ENCODE measurements around the gene PRKCA.

PRKCA gene

GRCh38 chr17:66678827-66679226, 376.4 kb downstream of the PRKCA start:
- no peak for TF ChIP-seq CTCF (IDR thresholded peaks at IDR 0.05; ENCODE audit: low read depth, low read length)
- DNase-seq (ENCODE audit: extremely low read depth, low read depth) = no peak

GRCh38 chr17:66679631-66680517, 377.5 kb downstream of the PRKCA start:
- no peak for DNase-seq (ENCODE audit: extremely low read depth, low read depth)
- TF ChIP-seq CTCF (IDR thresholded peaks at IDR 0.05; ENCODE audit: low read depth, low read length) = no peak

- TF ChIP-seq CTCF (IDR thresholded peaks at IDR 0.05; ENCODE audit: low read depth, low read length) = no peak
- DNase-seq (ENCODE audit: extremely low read depth, low read depth) = no peak
Observed at GRCh38 chr17:66682283-66682682, 379.9 kb downstream of the PRKCA start.

DNA sequence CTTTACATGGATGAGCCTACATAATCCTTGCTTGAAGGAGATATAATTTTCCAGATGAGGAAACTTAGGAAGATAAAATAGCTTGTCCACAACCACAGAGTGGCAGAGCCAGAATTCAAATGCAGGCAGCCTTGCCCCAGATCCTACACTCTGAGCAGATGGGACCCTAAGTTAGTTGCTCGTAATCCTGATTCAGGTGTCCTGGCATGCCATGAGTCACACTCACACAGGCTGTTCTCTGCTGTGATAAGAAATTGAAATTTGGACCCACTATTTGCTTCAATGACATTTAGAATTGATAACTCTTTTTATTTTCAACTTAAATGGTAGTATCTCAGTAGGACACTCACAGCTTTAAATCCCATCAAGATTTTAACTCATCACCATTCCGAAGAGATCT, 381.8 kb downstream of the PRKCA start:
- no peak for DNase-seq (ENCODE audit: extremely low read depth, low read depth)

GRCh38 chr17:66684731-66685130, 382.3 kb downstream of the PRKCA start:
- TF ChIP-seq CTCF (IDR thresholded peaks at IDR 0.05; ENCODE audit: low read depth, low read length) = no peak
- no peak for DNase-seq (ENCODE audit: extremely low read depth, low read depth)

More for the DNA sequence above, 381.8 kb downstream of the PRKCA start:
- no peak for TF ChIP-seq CTCF (IDR thresholded peaks at IDR 0.05; ENCODE audit: low read depth, low read length)

DNA sequence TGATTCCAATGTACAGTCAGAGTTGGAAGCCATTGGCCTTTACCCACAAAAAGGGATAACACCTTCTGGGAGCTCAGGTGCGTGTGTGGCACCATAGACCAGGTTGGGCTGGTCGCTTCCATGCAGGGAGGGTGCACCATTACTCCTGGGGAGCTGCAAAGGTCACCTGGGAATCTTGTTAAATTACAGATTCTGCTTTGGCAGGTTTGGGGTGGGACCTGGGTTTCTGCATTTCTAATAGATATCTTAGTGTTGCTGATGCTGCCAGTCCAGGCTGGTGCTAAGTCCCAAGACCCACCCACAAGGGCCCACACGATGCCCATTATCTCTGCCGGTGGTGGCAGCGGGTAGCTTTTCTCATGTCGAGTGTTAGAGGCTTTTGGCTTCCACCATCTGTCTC, 384.2 kb downstream of the PRKCA start:
- no peak for DNase-seq (ENCODE audit: extremely low read depth, low read depth)
- TF ChIP-seq CTCF (IDR thresholded peaks at IDR 0.05; ENCODE audit: low read depth, low read length) = no peak

GRCh38 chr17:66687570-66688284, 385.3 kb downstream of the PRKCA start:
- no peak for DNase-seq (ENCODE audit: extremely low read depth, low read depth)
- TF ChIP-seq CTCF (IDR thresholded peaks at IDR 0.05; ENCODE audit: low read depth, low read length) = no peak

Measured in AG09319 (cell line).